GM21717 (cell line): ENCODE data around the gene DAZAP1.
A peak's percentile ranks its signal among the peaks of the same experiment; 100 is the strongest.
"Not testable (repeated sequence)": the region's sequence is repeated elsewhere in the genome, so short reads cannot be mapped to it uniquely, and the experiment has no call there.

Experiments used
- ATAC-seq: cut with Tn5 transposase; IDR thresholded peaks from one replicate; pipeline ENCODE4 v1.9.1; 2021; ENCODE audit warnings: mild to moderate bottlenecking, moderate library complexity; ENCODE audit not compliant: unreplicated experiment

The DAZAP1 gene

GRCh38 chr19:1438933-1439354, 31.6 kb downstream of the DAZAP1 start:
- ATAC-seq = no peak

GRCh38 chr19:1439525-1440417, 32.4 kb downstream of the DAZAP1 start:
- not testable (repeated sequence) for ATAC-seq

GRCh38 chr19:1440418-1440801, 33.0 kb downstream of the DAZAP1 start:
- ATAC-seq = no peak

- no peak for ATAC-seq
These were observed 33.6 kb downstream of the DAZAP1 start for GRCh38 chr19:1441022-1441426.

GRCh38 chr19:1441677-1442438, 34.5 kb downstream of the DAZAP1 start:
- no peak for ATAC-seq

- peak; percentile 61 for ATAC-seq
These were observed 38.0 kb downstream of the DAZAP1 start for GRCh38 chr19:1445185-1445931.

GRCh38 chr19:1445932-1446712, 38.7 kb downstream of the DAZAP1 start:
- ATAC-seq = no peak

- no peak for ATAC-seq
These were observed 39.5 kb downstream of the DAZAP1 start for GRCh38 chr19:1446713-1447481.

GRCh38 chr19:1447504-1447903, 40.1 kb downstream of the DAZAP1 start:
- no peak for ATAC-seq

GRCh38 chr19:1447944-1448343, 40.6 kb downstream of the DAZAP1 start:
- no peak for ATAC-seq

- no peak for ATAC-seq
These were observed 42.4 kb downstream of the DAZAP1 start, which contains the start of gene APC2 for GRCh38 chr19:1449467-1450442. APC2 (plus strand) TSS chr19:1450121; CDS start chr19:1453002, 2,881 bp downstream.

GRCh38 chr19:1450735-1451731, 43.6 kb downstream of the DAZAP1 start:
- no peak for ATAC-seq

- no peak for ATAC-seq
These were observed 44.8 kb downstream of the DAZAP1 start for GRCh38 chr19:1451916-1452801.

- ATAC-seq = no peak
These were observed 45.6 kb downstream of the DAZAP1 start for GRCh38 chr19:1452802-1453524.

GRCh38 chr19:1453525-1454364, 46.4 kb downstream of the DAZAP1 start:
- no peak for ATAC-seq
